Suprapubic skin (tissue), 3 donors: ENCODE data around the gene MAOA.

Source experiments
- CTCF ChIP-seq, 2 donors: fragments of 200-600 bp in 1 of 2; fragments of 450-650 bp in 1 of 2; sonication (generic) in 1 of 2; IDR thresholded peaks; one replicate each; pipeline ENCODE4 v1.5.1; 2016 to 2019; ENCODE audit warnings: antibody characterized with exemption in 2 of 2, mild to moderate bottlenecking in 1 of 2, moderate library complexity in 1 of 2
- POLR2A ChIP-seq, 2 donors: fragments of 450-650 bp; IDR thresholded peaks; one replicate each; pipeline ENCODE4 v1.6.1; 2017; ENCODE audit warnings: antibody characterized with exemption in 2 of 2, mild to moderate bottlenecking in 2 of 2, moderate library complexity in 2 of 2

DNA sequence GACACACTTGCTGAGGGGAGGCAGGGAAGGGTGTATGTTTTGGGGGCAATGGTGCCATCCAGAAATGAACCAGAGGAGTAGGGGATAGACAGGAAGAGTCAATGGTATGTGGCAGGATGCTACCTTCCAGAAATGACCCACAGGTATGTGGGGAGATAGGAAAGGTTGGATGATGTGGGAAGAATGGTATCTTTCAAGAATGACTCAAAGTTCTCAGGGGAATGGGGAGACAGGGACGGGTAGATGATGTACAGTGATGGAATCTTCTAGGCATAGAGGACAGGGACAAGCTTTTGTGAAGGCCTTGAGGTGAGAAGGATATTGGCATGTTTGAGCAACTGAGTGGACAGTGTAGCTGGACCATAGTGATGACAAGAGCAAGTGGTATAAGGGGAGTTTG is 64.9 kb downstream of the MAOA start:
- TF ChIP-seq POLR2A (IDR thresholded peaks at IDR 0.05) (no peak), CTCF (IDR thresholded peaks at IDR 0.05) (no peak)
